Gastrocnemius medialis (tissue), 4 donors: ENCODE results near the gene RASA3.
"Not testable (repeated sequence)": the region's sequence is repeated elsewhere in the genome, so short reads cannot be mapped to it uniquely, and the experiment has no call there.

Experiments
- CTCF ChIP-seq, 5 experiments: fragments of 450-650 bp in 3 of 5; fragments of 200-600 bp in 2 of 5; sonication (generic) in 2 of 5; IDR thresholded peaks in 4 of 5; conservative IDR thresholded peaks in 1 of 5; 1 replicate in 4 of 5; 2 replicates in 1 of 5; pipeline ENCODE4 v1.5.1; 2016 to 2019; ENCODE audit warnings: antibody characterized with exemption in 5 of 5, mild to moderate bottlenecking in 3 of 5, moderate library complexity in 3 of 5
- POLR2A ChIP-seq, 2 donors: fragments of 450-650 bp; IDR thresholded peaks; one replicate each; pipeline ENCODE4 v1.6.1; 2017; ENCODE audit warnings: antibody characterized with exemption in 2 of 2, mild to moderate bottlenecking in 2 of 2, moderate library complexity in 2 of 2

GRCh38 chr13:114126086-114126485 is 6.3 kb downstream of the RASA3 start:
- not testable (repeated sequence) for TF ChIP-seq CTCF (IDR thresholded peaks at IDR 0.05 in 4 of 5, conservative IDR thresholded peaks at IDR 0.05 in 1 of 5); POLR2A (IDR thresholded peaks at IDR 0.05)
